Kidney epithelial cell (primary cell): ENCODE results near the gene MRPS15. TPM values are rescaled to one million over a fixed set of nuclear protein-coding genes. Genes with fewer than 3 reads are reported as not detected.
"Not testable (repeated sequence)": the region's sequence is repeated elsewhere in the genome, so short reads cannot be mapped to it uniquely, and the experiment has no call there.

Experiments used
- DNase-seq: peaks from one replicate; pipeline ENCODE4 v3.0.0-alpha.2; 2010; ENCODE audit warnings: low read depth
- H3K27me3 ChIP-seq: 2 replicates; pipeline ENCODE4 v1.6.0; 2011; ENCODE audit warnings: low read length; ENCODE audit not compliant: control insufficient read depth, insufficient read depth
- H3K36me3 ChIP-seq: 2 replicates; pipeline ENCODE4 v1.5.1; 2011; ENCODE audit warnings: low read length; ENCODE audit not compliant: control insufficient read depth, insufficient read depth
- H3K4me3 ChIP-seq: 2 replicates; pipeline ENCODE4 v1.5.1; 2011; ENCODE audit warnings: low read depth, mild to moderate bottlenecking, control low read depth, low read length
- total RNA-seq: library from RNA; depleted of rRNA; stranded (reverse); fragments of >200 nt; gene quantifications from 2 replicates; pipeline ENCODE4 v1.2.3, GENCODE V29; 2015
- TF ChIP-seq, protein P1 (sequence below): IDR thresholded peaks from 2 replicates; pipeline ENCODE4 v1.5.1; 2011; ENCODE audit warnings: mild to moderate bottlenecking, moderate library complexity, low read length, control low read depth, inconsistent platforms; ENCODE audit not compliant: insufficient read depth, poor library complexity, severe bottlenecking

The MRPS15 gene
- 121 and 128 TPM in 2 replicates for total RNA-seq

DNA sequence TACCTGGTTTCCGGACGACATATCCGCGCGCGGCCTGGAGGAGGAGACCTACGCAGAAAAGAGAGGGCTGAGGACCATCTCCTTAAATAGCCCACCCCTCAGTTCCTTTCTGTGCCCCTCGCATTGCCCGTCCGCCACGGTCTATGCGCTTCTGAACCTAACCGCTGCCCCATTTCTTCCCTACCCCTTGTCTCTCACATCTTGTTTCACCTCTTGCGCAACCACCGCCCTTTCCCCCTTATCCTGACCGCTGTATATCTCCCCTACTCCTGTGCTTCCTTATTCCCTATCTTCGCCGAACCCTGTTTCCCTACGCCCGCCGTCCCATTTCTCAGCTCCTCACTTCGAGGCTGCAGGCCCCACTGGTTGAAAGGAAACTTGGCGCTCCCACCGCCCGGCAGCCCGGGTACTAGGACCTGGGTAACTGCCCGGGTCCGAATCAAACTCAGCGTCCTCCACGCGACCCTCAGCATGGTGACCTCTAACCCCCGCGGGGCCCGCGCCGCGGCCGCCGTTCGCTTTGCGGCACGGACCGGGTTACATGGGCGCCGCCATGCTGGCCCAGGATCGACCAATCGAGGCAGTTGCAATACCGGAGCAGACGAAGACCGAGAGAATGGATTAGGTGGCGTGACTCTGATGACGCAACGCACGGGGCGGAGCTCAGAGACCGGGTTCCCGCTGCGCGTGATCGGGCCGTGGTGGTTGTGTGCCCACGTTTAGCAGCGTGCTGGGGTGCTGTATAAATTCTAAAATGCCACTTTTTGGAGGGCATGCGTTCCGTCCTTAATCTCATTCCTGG lies at the start of gene MRPS15:
TSS of gene MRPS15 (minus strand) at position 582 of the 802 bp plus-strand sequence. CDS start at position 473, 109 bp downstream.
- peak; percentile 77 for DNase-seq
- H3K36me3 ChIP-seq: no peaks in the 10 kb centered on the region
- H3K4me3 ChIP-seq: peak within 1 kb of the TSS; percentile 84
- TF ChIP-seq, protein P1, sequence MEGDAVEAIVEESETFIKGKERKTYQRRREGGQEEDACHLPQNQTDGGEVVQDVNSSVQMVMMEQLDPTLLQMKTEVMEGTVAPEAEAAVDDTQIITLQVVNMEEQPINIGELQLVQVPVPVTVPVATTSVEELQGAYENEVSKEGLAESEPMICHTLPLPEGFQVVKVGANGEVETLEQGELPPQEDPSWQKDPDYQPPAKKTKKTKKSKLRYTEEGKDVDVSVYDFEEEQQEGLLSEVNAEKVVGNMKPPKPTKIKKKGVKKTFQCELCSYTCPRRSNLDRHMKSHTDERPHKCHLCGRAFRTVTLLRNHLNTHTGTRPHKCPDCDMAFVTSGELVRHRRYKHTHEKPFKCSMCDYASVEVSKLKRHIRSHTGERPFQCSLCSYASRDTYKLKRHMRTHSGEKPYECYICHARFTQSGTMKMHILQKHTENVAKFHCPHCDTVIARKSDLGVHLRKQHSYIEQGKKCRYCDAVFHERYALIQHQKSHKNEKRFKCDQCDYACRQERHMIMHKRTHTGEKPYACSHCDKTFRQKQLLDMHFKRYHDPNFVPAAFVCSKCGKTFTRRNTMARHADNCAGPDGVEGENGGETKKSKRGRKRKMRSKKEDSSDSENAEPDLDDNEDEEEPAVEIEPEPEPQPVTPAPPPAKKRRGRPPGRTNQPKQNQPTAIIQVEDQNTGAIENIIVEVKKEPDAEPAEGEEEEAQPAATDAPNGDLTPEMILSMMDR: no peak
- no peaks in the 10 kb centered on the region for H3K27me3 ChIP-seq

DNA sequence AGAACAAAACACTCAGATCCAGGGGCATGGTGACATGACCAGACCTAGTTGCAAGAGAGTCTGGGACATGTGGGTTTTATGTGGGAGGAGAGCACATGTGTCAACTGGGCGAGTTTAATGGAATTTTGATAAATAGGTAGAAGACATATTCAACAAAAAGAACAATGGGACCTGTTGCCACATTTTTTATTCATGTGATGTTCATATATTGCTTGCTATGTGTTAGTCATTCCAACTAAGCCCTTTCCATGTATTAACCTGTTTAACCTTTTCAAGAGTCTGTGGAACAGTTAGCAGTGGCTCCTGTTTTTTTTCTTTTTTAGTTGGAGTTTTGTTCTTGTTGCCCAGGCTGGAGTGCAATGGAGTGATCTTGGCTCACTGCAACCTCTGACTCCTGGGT lies 48.7 kb upstream of the MRPS15 start:
- no peak for DNase-seq
- Histone ChIP-seq H3K27me3 (no peaks in the 10 kb centered on the region), H3K36me3 (no peaks in the 10 kb centered on the region), H3K4me3 (no peak overlapping the region)
- TF ChIP-seq, protein P1: no peak

DNA sequence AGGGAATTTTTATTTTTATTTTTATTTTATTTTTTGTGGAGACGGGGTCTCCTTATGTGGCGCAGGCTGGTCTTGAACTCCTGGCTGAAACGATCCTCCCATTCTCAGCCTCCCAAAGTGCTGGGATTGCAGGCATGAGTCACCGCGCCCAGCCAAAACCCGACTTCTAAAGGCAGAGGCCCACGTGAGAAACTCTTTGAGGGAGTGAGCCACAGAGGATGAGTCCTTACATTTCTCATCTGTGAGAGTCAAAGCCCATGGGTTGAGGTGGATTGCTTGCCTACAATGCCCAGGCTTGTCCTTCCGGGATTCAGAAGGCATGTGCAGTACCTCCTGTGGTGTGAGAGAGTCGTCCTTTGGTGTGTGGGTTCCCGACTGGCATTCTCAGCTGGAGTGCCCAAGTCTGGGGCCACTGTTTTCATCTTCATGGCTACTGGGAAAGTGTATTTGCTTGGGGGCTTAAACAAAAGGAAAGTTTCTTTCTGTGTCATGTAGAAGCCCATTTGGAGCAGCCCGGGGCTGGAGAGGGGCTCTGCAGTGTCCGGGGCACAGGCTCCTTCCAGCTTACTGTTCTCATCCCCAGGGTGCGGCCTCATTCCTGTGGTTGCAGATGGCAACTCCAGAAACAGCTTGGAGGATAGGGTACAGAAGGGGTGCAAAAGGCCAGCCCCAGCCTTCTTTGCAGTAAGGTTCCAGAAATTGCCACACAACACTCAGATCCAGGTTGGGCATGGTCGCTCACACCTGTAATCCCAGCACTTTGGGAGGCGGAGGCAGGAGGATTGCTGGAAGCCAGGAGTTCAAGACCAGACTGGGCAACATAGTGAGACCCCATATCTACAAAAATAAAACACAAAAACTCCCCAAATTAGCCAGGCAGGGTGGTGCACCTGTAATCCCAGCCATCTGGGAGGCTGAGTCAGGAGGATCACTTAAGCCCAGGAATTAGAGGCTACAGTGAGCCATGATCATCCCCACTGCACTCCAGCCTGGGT lies 47.9 kb upstream of the MRPS15 start:
- no peak overlapping the region for H3K4me3 ChIP-seq
- H3K27me3 ChIP-seq: peaks cover 3% of the 10 kb centered on the region
- no peak for DNase-seq
- no peaks in the 10 kb centered on the region for H3K36me3 ChIP-seq
- TF ChIP-seq, protein P1: no peak

DNA sequence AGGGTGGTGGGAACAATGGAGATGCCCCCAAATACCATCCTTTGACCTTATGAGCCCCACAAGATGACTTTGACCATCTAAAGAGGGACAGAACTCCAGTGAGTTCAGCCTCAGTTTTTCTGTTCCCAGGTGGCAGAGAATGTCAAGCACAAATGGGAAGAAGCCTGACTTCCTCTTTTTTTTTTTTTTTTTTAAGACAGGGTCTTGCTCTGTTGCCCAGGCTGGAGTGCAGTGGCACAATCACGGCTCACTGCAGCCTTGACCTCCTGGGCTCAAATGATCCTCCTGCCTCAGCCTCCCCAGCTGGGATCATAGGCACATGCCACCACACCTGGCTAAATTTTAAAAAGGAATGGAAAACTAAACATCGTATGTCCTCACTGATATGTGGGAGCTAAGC lies 47.0 kb upstream of the MRPS15 start:
- H3K4me3 ChIP-seq, DNase-seq, H3K36me3 ChIP-seq, H3K27me3 ChIP-seq: not testable (repeated sequence)

DNA sequence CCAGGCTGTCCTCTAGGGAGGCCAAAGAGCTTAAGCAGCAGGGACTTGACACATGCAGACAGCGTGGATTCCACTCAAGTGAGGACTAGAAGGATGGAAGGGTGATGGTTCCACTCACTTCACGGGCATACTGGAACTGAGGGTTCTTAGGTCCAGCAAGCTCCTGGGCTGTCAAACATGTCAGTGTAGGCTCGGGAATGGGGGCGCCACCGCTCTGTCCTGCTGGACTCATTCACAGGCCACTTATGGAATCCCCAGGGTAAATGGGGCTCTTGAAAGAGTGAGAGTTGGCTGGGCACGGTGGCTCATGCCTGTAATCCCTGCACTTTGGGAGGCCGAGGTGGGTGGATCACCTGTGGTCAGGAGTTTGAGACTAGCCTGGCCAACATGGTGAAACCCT lies 46.2 kb upstream of the MRPS15 start:
- Histone ChIP-seq H3K27me3 (peaks cover 3% of the 10 kb centered on the region), H3K36me3 (no peaks in the 10 kb centered on the region), H3K4me3 (no peak overlapping the region)
- TF ChIP-seq, protein P1: no peak
- DNase-seq: no peak

DNA sequence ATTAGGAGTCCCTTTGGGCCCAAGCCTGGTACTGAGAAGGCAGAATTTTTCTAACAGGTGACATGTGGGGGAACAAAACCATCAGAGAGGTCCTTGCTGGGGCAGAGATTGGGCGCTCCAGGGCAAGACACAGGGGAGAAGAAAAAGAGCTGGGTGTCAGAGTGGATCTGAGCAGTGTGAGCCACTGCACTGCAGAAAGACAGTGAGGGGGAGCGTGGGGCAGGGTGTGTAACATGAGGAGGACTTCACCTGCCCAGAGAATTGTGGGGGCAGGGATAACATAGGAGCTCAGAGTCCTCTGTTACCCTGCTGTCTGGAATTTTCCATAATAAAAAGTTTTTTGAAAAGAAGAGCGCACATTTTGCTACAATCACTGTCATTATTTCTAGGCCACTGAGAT lies 44.1 kb upstream of the MRPS15 start:
- peaks cover 5% of the 10 kb centered on the region for H3K27me3 ChIP-seq
- DNase-seq: no peak
- H3K4me3 ChIP-seq: no peak overlapping the region
- TF ChIP-seq, protein P1: no peak
- no peaks in the 10 kb centered on the region for H3K36me3 ChIP-seq
